Right lobe of liver (tissue), 6 donors: ENCODE results near the gene DOP1A. TPM values are rescaled to one million over a fixed set of nuclear protein-coding genes. Genes with fewer than 3 reads are reported as not detected.
A peak's percentile ranks its signal among the peaks of the same experiment; 100 is the strongest.

Experiments
- ATAC-seq, 4 donors: fragments of 200-7000 bp; cut with Tn5 transposase; one replicate each; pipeline ENCODE4 v1.9.1; 2020; ENCODE audit warnings: mild to moderate bottlenecking in 4 of 4, moderate library complexity in 4 of 4
- DNase-seq, 3 donors: peaks; one replicate each; pipeline ENCODE4 v3.0.0-alpha.2; 2020
- H3K27ac ChIP-seq, 3 donors: fragments of 200-600 bp; one replicate each; pipeline ENCODE4 v1.8.0; 2022
- H3K27me3 ChIP-seq, 2 donors: fragments of 200-600 bp; one replicate each; pipeline ENCODE4 v1.8.0; 2022
- H3K36me3 ChIP-seq, 4 donors: fragments of 200-600 bp; sonication (generic) in 1 of 4; one replicate each; pipeline versions ENCODE4 v1.5.1 to v1.8.0; 2017 to 2022; ENCODE audit warnings: control low read depth in 1 of 4
- H3K4me1 ChIP-seq, 4 donors: fragments of 200-600 bp; sonication (generic) in 1 of 4; one replicate each; pipeline versions ENCODE4 v1.5.1 to v1.8.0; 2017 to 2022; ENCODE audit warnings: control low read depth in 1 of 4
- H3K4me3 ChIP-seq, 3 donors: fragments of 200-600 bp; one replicate each; pipeline ENCODE4 v1.8.0; 2022
- H3K9me3 ChIP-seq, 4 donors: fragments of 200-600 bp; sonication (generic) in 1 of 4; one replicate each; pipeline versions ENCODE4 v1.5.1 to v1.8.0; 2017 to 2022; ENCODE audit warnings: control low read depth in 1 of 4
- POLR2A ChIP-seq: fragments of 450-650 bp; IDR thresholded peaks from one replicate; pipeline ENCODE4 v1.6.1; 2017; ENCODE audit warnings: antibody characterized with exemption, mild to moderate bottlenecking
- WGBS: methylation state at CpG from one replicate; pipeline ENCODE4 v1.1.6; 2018; ENCODE audit warnings: low coverage, low lambda C conversion rate; ENCODE audit not compliant: insufficient coverage; ENCODE audit errors: missing lambda C conversion rate; 5-methylcytosine and 5-hydroxymethylcytosine counted together
- intact Hi-C, 2 donors: fragments of 100-400 bp; cut with DNase I; formaldehyde crosslinking; loops; one replicate each; pipeline versions ENCODE4 v1.11.2 to v1.14.1; 2022
- total RNA-seq, 6 experiments: library from RNA; depleted of rRNA in 2 of 6; stranded (reverse); fragments of >200 nt in 2 of 6; fragmentation: NEBNext Ultra II Directional in 3 of 6; extraction: Animal tissue kit (Norgen Biotek cat#: 25700) in 3 of 6; gene quantifications; one replicate each; pipeline versions ENCODE4 v1.1.0 to v1.2.4, GENCODE V29; 2016 to 2023
- TF ChIP-seq, protein P1 (sequence below), 4 donors: fragments of 200-600 bp in 3 of 4; fragments of 450-650 bp in 1 of 4; IDR thresholded peaks; one replicate each; pipeline versions ENCODE4 v1.5.1 to v1.8.0; 2016 to 2022; ENCODE audit warnings: antibody characterized with exemption in 4 of 4, mild to moderate bottlenecking in 2 of 4
- donor health status: DM: no; HTN: yes; CAD: no.
- donor health status: DM: no; HTN: no; CAD: no.
- donor health status: DM: no; HTN: no; CAD: no.
- donor health status: DM: no; HTN: yes; CAD: no.
- donor health status: DM: no; HTN: yes; CAD: no.

Gene DOP1A
- total RNA-seq, 6 experiments from 2014 or later, result 8.9 to 15.1 (median 9.5) TPM

DNA sequence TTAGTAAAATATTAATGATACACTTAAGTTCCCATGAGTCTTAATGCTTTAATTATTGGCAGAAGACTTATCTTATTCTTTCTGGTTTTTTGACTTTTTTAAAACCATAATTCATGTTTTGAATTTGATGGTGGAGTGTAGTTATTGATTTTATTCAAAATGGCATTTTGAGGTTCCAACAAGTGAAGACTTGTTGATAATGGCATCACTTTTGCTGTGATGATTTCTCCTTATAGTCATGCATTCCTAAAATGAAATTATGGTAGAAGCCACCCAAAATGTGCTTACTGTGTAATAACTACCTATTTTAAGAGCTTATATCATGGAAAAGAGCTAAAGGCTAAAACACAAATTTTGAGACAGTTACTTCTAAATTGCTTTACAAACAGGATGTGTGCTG, 2.2 kb downstream of the DOP1A start:
- H3K27ac ChIP-seq, result no peak overlapping the region
- intact Hi-C loops, result loop anchor here (5.0 kb wide), 1 partner anchor 148 kb away; no protein-coding TSS in a partner anchor
- ATAC-seq, result no peak
- H3K36me3 ChIP-seq, result no peaks in the 10 kb centered on the region
- no peak overlapping the region for H3K4me3 ChIP-seq
- H3K4me1 ChIP-seq, result peaks cover 0 to 7% (median under 1%) of the 10 kb centered on the region in 4 donors
- TF ChIP-seq POLR2A, result no peak
- TF ChIP-seq, protein P1, sequence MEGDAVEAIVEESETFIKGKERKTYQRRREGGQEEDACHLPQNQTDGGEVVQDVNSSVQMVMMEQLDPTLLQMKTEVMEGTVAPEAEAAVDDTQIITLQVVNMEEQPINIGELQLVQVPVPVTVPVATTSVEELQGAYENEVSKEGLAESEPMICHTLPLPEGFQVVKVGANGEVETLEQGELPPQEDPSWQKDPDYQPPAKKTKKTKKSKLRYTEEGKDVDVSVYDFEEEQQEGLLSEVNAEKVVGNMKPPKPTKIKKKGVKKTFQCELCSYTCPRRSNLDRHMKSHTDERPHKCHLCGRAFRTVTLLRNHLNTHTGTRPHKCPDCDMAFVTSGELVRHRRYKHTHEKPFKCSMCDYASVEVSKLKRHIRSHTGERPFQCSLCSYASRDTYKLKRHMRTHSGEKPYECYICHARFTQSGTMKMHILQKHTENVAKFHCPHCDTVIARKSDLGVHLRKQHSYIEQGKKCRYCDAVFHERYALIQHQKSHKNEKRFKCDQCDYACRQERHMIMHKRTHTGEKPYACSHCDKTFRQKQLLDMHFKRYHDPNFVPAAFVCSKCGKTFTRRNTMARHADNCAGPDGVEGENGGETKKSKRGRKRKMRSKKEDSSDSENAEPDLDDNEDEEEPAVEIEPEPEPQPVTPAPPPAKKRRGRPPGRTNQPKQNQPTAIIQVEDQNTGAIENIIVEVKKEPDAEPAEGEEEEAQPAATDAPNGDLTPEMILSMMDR (IDR thresholded peaks at IDR 0.05), result no peak
- no peaks in the 10 kb centered on the region for H3K9me3 ChIP-seq
- no peak for DNase-seq
- no peaks in the 10 kb centered on the region for H3K27me3 ChIP-seq

DNA sequence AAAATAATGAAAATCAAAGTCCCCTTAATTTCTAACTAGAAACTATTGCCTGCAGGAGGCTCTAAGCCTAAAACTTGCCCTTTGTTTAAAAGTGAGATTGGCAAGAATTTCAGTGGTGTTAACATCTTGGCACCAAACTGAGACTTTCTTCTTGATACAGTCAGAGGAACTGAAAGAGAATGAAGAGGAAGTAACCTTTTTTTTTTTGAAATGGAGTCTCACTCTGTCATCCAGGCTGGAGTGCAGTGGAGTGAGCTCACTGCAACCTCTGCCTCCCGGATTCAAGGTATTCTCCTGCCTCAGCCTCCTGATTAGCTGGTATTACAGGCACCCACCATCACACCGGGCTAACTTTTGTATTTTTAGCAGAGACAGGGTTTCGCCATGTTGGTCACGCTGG, 3.6 kb downstream of the DOP1A start:
- TF ChIP-seq POLR2A, result no peak
- TF ChIP-seq, protein P1 (IDR thresholded peaks at IDR 0.05), result no peak
- 74% methylated on average over 4 of the region's 4 CpGs for WGBS
- Histone ChIP-seq H3K27me3 (no peaks in the 10 kb centered on the region), H3K4me3 (no peak overlapping the region), H3K9me3 (no peaks in the 10 kb centered on the region), H3K4me1 (peaks cover 0 to 7% (median 0%) of the 10 kb centered on the region in 4 donors), H3K27ac (no peak overlapping the region), H3K36me3 (no peaks in the 10 kb centered on the region)
- intact Hi-C loops, result no loop called here
- ATAC-seq (peak in 1 of 4 donors; percentile 9), DNase-seq (no peak)

DNA sequence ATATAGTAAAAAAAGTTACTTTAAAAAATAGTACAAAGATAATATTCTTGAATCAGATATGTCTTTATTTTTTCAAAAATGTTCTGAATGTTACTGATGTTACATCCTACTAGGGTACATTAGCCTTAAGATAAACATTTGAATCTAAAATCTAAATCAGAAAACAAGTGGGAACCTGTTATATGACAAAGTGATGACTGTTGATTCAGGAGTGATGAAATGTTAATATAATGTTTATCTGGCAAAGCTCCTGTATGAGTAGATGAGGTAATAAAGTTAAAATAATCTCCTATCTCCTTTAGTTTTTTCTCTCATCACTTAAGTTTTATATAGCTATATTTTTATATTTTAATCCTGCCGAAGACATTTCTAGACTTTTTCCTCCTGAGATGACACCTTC, 4.2 kb downstream of the DOP1A start:
- Histone ChIP-seq H3K27me3 (no peaks in the 10 kb centered on the region), H3K4me3 (no peak overlapping the region), H3K27ac (no peak overlapping the region), H3K36me3 (no peaks in the 10 kb centered on the region), H3K4me1 (peaks cover 0 to 7% (median 0%) of the 10 kb centered on the region in 4 donors), H3K9me3 (no peaks in the 10 kb centered on the region)
- 80% methylated on average over 1 of the region's 1 CpG for WGBS
- no peak for DNase-seq
- no peak for TF ChIP-seq POLR2A
- TF ChIP-seq, protein P1 (IDR thresholded peaks at IDR 0.05), result no peak
- peak in 1 of 4 donors; percentile 4 for ATAC-seq
- intact Hi-C loops, result no loop called here

DNA sequence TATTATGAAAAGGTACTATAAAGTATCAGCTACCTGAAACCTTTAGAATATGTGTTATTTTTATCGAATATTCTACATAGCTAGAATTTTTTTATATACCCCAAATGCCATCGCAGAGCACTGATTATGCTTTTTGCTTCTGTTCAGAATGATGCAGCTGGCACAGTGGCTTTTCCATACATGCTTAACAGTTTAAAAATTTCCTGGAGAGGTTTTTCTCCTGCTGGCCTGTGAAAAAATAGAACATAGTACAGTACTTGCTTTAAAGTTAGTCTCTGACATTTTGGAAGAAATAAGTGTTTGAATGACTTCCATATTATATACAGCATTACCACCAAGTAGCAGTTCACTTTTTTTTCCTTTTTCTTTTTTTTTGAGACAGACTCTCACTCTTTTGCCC, 5.3 kb downstream of the DOP1A start:
- H3K4me3 ChIP-seq, result no peak overlapping the region
- intact Hi-C loops, result no loop called here
- no peak for TF ChIP-seq POLR2A
- TF ChIP-seq, protein P1 (IDR thresholded peaks at IDR 0.05), result no peak
- no peak overlapping the region for H3K27ac ChIP-seq
- no peaks in the 10 kb centered on the region for H3K27me3 ChIP-seq
- H3K36me3 ChIP-seq, result no peaks in the 10 kb centered on the region
- H3K4me1 ChIP-seq, result peaks cover 0 to 7% (median 0%) of the 10 kb centered on the region in 4 donors
- ATAC-seq (no peak), DNase-seq (no peak)
- WGBS, result 92% methylated on average over 2 of the region's 2 CpGs
- H3K9me3 ChIP-seq, result no peaks in the 10 kb centered on the region

DNA sequence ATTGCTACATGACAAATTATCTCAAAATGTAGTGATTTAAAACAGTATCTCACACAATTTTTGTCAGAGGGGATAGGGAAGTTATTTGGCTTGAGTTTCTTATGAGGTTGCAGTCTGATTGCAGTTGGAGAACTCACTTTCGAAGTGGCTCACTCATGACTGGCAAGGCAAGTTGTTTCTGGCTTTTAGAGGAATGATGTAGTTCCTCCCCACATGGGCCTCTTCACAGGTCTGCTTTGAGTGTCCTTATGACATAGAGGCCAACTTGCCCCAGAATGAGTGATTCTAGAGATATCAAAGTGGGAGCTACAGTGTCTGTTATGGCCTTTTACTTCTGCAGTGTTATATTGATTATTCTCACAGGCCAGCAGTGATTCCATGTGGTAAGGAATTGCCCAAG, 6.1 kb downstream of the DOP1A start:
- no peak for DNase-seq
- H3K36me3 ChIP-seq, result no peaks in the 10 kb centered on the region

More for the DNA sequence above, 6.1 kb downstream of the DOP1A start:
- Histone ChIP-seq H3K9me3 (no peaks in the 10 kb centered on the region), H3K27ac (no peak overlapping the region), H3K27me3 (no peaks in the 10 kb centered on the region), H3K4me3 (no peak overlapping the region), H3K4me1 (peaks cover 0 to 3% (median 0%) of the 10 kb centered on the region in 4 donors)
- peak in 3 of 4 donors; percentile 37 to 61 (median 44) for ATAC-seq
- intact Hi-C loops, result no loop called here
- TF ChIP-seq, protein P1 (IDR thresholded peaks at IDR 0.05), result no peak
- TF ChIP-seq POLR2A, result no peak
- WGBS, result 60% methylated on average over 1 of the region's 1 CpG
